GM23338 (cell line): ENCODE data around the gene FAP. TPM values are rescaled to one million over a fixed set of nuclear protein-coding genes. Genes with fewer than 3 reads are reported as not detected.

Experiments used
- ATAC-seq: fragments of 200-7000 bp; cut with Tn5 transposase; 3 replicates; pipeline ENCODE4 v1.9.1; 2020
- DNase-seq: peaks from one replicate; pipeline ENCODE4 v3.0.0-alpha.2; 2015; ENCODE audit warnings: low spot score
- H2AFZ ChIP-seq: fragments of 200-600 bp; sonication (generic); 2 replicates; pipeline ENCODE4 v1.8.0; 2016; ENCODE audit warnings: antibody characterized with exemption, mild to moderate bottlenecking, moderate library complexity
- H3F3A ChIP-seq: fragments of 200-600 bp; sonication (generic); replicated peaks from 2 replicates; pipeline ENCODE4 v1.8.0; 2017; ENCODE audit warnings: antibody characterized with exemption, mixed run types, low read depth
- H3K27ac ChIP-seq: fragments of 200-600 bp; sonication (generic); 2 replicates; pipeline ENCODE4 v1.6.1; 2016; ENCODE audit warnings: low read depth
- H3K27me3 ChIP-seq: fragments of 200-600 bp; sonication (generic); 2 replicates; pipeline ENCODE4 v1.8.0; 2016; ENCODE audit warnings: mild to moderate bottlenecking, mixed run types, moderate library complexity; ENCODE audit not compliant: insufficient read depth
- H3K36me3 ChIP-seq: fragments of 200-600 bp; sonication (generic); 2 replicates; pipeline ENCODE4 v1.8.0; 2016; ENCODE audit warnings: mild to moderate bottlenecking; ENCODE audit not compliant: insufficient read depth
- H3K4me1 ChIP-seq: fragments of 200-600 bp; sonication (generic); 2 replicates; pipeline ENCODE4 v1.8.0; 2016; ENCODE audit warnings: mild to moderate bottlenecking, moderate library complexity; ENCODE audit not compliant: insufficient read depth
- H3K4me2 ChIP-seq: fragments of 200-600 bp; sonication (generic); 2 replicates; pipeline ENCODE4 v1.7.1; 2017; ENCODE audit warnings: mixed run types
- H3K4me3 ChIP-seq: fragments of 200-600 bp; sonication (generic); 2 replicates; pipeline ENCODE4 v1.6.1; 2016; ENCODE audit warnings: mixed run types
- H3K79me2 ChIP-seq: fragments of 200-600 bp; sonication (generic); replicated peaks from 2 replicates; pipeline ENCODE4 v1.8.0; 2017; ENCODE audit warnings: mild to moderate bottlenecking; ENCODE audit not compliant: insufficient read depth
- H3K9me2 ChIP-seq: fragments of 200-600 bp; sonication (generic); 2 replicates; pipeline ENCODE4 v1.8.0; 2017; ENCODE audit not compliant: insufficient read depth
- H4K20me1 ChIP-seq: fragments of 200-600 bp; sonication (generic); replicated peaks from 2 replicates; pipeline ENCODE4 v1.8.0; 2017; ENCODE audit warnings: mild to moderate bottlenecking; ENCODE audit not compliant: insufficient read depth
- H3K27ac Mint-ChIP-seq: 2 replicates; pipeline ENCODE4 v1.8.0; 2020; ENCODE audit warnings: inconsistent platforms, mild to moderate bottlenecking, moderate library complexity, mixed read lengths
- H3K27me3 Mint-ChIP-seq: 3 replicates; pipeline ENCODE4 v1.8.0; 2022; ENCODE audit warnings: low read depth, mild to moderate bottlenecking, moderate library complexity, mixed read lengths, inconsistent platforms; ENCODE audit not compliant: insufficient read depth, poor library complexity
- H3K36me3 Mint-ChIP-seq: 3 replicates; pipeline ENCODE4 v1.8.0; 2021; ENCODE audit warnings: low read depth, mild to moderate bottlenecking, inconsistent platforms, moderate library complexity, mixed read lengths
- H3K4me1 Mint-ChIP-seq: 3 replicates; pipeline ENCODE4 v1.8.0; 2020; ENCODE audit warnings: mild to moderate bottlenecking, inconsistent platforms, mixed read lengths
- H3K4me3 Mint-ChIP-seq: 3 replicates; pipeline ENCODE4 v1.8.0; 2021; ENCODE audit warnings: moderate library complexity, mild to moderate bottlenecking, inconsistent platforms, mixed read lengths
- H3K9me3 Mint-ChIP-seq: 3 replicates; pipeline ENCODE4 v1.8.0; 2020; ENCODE audit warnings: moderate library complexity, mild to moderate bottlenecking, inconsistent platforms, mixed read lengths
- EZH2 ChIP-seq: fragments of 200-600 bp; sonication (generic); IDR thresholded peaks from one replicate; pipeline ENCODE4 v1.8.0; 2017; ENCODE audit warnings: antibody characterized with exemption, mild to moderate bottlenecking, low read depth; ENCODE audit not compliant: unreplicated experiment
- EZH2phosphoT487 ChIP-seq: fragments of 200-600 bp; sonication (generic); IDR thresholded peaks from one replicate; pipeline ENCODE4 v1.8.1; 2018; ENCODE audit warnings: antibody characterized with exemption; ENCODE audit not compliant: unreplicated experiment
- NANOG ChIP-seq: IDR thresholded peaks from 2 replicates; pipeline ENCODE4 v1.6.1; 2016; ENCODE audit warnings: antibody characterized with exemption, borderline replicate concordance
- POLR2AphosphoS5 ChIP-seq: IDR thresholded peaks from 2 replicates; pipeline ENCODE4 v1.6.1; 2016; ENCODE audit warnings: antibody characterized with exemption, low read depth
- STAT1 ChIP-seq: IDR thresholded peaks from one replicate; pipeline ENCODE4 v1.6.1; 2016; ENCODE audit warnings: antibody characterized with exemption; ENCODE audit not compliant: unreplicated experiment
- ZNF114 ChIP-seq: fragments of 250-450 bp; sonication (Bioruptor Pico); IDR thresholded peaks from 2 replicates; pipeline ENCODE4 v1.5.0; 2020; ENCODE audit warnings: mild to moderate bottlenecking, moderate library complexity
- polyA plus RNA-seq: library from polyadenylated mRNA; unstranded; fragments of >200 nt; fragmentation: Nextera tagmentation; extraction: Ambion mirVana; gene quantifications from 2 replicates; pipeline ENCODE4 v1.2.1, GENCODE V29; 2016
- total RNA-seq: library from RNA; depleted of rRNA; stranded (reverse); fragments of >200 nt; shearing (Covaris generic); gene quantifications from 2 replicates; pipeline ENCODE4 v1.2.3, GENCODE V29; 2014
- TF ChIP-seq, protein P1 (sequence below): fragments of 250-450 bp; sonication (Bioruptor Pico); IDR thresholded peaks from 2 replicates; pipeline ENCODE4 v1.5.0; 2020; ENCODE audit warnings: mild to moderate bottlenecking, moderate library complexity
- TF ChIP-seq, protein P2 (sequence below): IDR thresholded peaks from 2 replicates; pipeline ENCODE4 v1.6.1; 2016; ENCODE audit warnings: antibody characterized with exemption

Gene FAP
- total and polyA plus RNA-seq, 2 experiments from 2014 or later: not detected

DNA sequence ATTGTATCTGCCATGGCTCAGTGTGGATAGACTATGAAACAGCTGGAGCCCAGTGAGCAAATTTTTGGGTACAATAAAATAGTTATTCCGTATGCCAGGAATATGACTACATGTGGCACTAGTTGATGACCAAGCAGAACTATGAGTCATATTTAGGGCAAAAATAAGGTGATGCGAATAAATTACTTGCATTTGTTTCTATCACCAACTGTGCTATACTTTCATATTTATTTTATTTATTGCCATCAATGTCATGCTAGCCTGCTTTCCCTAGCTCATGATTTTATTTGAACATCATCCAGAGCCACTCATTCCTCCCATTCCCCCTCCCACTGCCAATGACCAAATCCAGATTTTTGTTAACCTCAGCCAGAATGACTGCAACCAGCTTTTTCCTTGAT, 13.3 kb upstream of the FAP start (continued):
- TF ChIP-seq, protein P1, sequence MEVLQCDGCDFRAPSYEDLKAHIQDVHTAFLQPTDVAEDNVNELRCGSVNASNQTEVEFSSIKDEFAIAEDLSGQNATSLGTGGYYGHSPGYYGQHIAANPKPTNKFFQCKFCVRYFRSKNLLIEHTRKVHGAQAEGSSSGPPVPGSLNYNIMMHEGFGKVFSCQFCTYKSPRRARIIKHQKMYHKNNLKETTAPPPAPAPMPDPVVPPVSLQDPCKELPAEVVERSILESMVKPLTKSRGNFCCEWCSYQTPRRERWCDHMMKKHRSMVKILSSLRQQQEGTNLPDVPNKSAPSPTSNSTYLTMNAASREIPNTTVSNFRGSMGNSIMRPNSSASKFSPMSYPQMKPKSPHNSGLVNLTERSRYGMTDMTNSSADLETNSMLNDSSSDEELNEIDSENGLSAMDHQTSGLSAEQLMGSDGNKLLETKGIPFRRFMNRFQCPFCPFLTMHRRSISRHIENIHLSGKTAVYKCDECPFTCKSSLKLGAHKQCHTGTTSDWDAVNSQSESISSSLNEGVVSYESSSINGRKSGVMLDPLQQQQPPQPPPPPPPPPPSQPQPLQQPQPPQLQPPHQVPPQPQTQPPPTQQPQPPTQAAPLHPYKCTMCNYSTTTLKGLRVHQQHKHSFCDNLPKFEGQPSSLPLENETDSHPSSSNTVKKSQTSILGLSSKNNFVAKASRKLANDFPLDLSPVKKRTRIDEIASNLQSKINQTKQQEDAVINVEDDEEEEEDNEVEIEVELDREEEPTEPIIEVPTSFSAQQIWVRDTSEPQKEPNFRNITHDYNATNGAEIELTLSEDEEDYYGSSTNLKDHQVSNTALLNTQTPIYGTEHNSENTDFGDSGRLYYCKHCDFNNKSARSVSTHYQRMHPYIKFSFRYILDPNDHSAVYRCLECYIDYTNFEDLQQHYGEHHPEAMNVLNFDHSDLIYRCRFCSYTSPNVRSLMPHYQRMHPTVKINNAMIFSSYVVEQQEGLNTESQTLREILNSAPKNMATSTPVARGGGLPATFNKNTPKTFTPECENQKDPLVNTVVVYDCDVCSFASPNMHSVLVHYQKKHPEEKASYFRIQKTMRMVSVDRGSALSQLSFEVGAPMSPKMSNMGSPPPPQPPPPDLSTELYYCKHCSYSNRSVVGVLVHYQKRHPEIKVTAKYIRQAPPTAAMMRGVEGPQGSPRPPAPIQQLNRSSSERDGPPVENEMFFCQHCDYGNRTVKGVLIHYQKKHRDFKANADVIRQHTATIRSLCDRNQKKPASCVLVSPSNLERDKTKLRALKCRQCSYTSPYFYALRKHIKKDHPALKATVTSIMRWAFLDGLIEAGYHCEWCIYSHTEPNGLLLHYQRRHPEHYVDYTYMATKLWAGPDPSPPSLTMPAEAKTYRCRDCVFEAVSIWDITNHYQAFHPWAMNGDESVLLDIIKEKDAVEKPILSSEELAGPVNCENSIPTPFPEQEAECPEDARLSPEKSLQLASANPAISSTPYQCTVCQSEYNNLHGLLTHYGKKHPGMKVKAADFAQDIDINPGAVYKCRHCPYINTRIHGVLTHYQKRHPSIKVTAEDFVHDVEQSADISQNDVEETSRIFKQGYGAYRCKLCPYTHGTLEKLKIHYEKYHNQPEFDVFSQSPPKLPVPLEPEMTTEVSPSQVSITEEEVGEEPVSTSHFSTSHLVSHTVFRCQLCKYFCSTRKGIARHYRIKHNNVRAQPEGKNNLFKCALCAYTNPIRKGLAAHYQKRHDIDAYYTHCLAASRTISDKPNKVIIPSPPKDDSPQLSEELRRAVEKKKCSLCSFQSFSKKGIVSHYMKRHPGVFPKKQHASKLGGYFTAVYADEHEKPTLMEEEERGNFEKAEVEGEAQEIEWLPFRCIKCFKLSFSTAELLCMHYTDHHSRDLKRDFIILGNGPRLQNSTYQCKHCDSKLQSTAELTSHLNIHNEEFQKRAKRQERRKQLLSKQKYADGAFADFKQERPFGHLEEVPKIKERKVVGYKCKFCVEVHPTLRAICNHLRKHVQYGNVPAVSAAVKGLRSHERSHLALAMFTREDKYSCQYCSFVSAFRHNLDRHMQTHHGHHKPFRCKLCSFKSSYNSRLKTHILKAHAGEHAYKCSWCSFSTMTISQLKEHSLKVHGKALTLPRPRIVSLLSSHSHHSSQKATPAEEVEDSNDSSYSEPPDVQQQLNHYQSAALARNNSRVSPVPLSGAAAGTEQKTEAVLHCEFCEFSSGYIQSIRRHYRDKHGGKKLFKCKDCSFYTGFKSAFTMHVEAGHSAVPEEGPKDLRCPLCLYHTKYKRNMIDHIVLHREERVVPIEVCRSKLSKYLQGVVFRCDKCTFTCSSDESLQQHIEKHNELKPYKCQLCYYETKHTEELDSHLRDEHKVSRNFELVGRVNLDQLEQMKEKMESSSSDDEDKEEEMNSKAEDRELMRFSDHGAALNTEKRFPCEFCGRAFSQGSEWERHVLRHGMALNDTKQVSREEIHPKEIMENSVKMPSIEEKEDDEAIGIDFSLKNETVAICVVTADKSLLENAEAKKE: no peak

DNA sequence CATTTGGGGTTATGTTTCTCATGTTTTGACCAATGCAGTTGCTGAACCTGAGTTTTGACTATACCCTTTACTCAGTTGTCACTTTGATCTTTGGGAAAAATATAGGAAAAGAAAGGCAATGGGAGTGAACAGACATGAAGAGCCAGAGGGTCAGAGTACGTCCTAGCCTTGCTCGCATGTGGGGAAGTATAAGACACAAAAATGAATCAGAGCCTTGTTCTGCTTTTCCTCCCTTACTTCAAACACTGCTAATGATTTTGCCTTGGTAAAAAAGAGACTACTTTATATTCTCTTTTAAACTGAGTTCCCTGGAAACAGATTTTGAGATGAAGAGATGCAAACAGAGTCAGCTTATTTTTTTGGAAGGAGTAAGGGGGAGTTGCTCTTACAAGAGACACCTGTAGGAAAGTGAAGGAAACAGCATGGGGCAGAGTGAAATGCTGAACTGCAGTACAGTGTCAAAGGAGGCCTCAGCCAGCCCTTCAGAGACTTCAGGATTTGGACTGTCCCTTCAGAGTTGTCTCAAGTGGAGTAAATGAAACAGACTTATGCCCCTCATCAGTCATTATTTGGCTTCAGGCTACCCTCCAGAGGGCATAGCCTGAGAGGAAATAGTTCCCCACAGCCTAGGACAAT, 11.1 kb upstream of the FAP start:
- Mint-ChIP-seq H3K9me3 (no peaks in the 10 kb centered on the region; the same call in 2 of the 3 replicates), H3K36me3 (no peaks in the 10 kb centered on the region), H3K27me3 (no peaks in the 10 kb centered on the region), H3K27ac (no peak overlapping the region), H3K4me1 (no peaks in the 10 kb centered on the region), H3K4me3 (no peak overlapping the region)
- no peaks in the 10 kb centered on the region for H4K20me1 ChIP-seq
- H3K9me2 ChIP-seq: no peaks in the 10 kb centered on the region
- no peak overlapping the region for H3K27ac ChIP-seq
- no peaks in the 10 kb centered on the region for H3K36me3 ChIP-seq
- no peak overlapping the region for H2AFZ ChIP-seq
- H3K4me3 ChIP-seq: no peak overlapping the region
- H3K27me3 ChIP-seq: no peaks in the 10 kb centered on the region
- H3K79me2 ChIP-seq: no peaks in the 10 kb centered on the region
- H3K4me2 ChIP-seq: no peak overlapping the region
- peak; percentile 8 for DNase-seq
- no peaks in the 10 kb centered on the region; the same call in 1 of the 2 replicates for H3K4me1 ChIP-seq
- no peaks in the 10 kb centered on the region for H3F3A ChIP-seq
- peak; percentile 56; the same call in 2 of the 3 replicates for ATAC-seq
- TF ChIP-seq NANOG: no peak
- TF ChIP-seq, protein P1: no peak
- no peak for TF ChIP-seq EZH2
- TF ChIP-seq, protein P2, sequence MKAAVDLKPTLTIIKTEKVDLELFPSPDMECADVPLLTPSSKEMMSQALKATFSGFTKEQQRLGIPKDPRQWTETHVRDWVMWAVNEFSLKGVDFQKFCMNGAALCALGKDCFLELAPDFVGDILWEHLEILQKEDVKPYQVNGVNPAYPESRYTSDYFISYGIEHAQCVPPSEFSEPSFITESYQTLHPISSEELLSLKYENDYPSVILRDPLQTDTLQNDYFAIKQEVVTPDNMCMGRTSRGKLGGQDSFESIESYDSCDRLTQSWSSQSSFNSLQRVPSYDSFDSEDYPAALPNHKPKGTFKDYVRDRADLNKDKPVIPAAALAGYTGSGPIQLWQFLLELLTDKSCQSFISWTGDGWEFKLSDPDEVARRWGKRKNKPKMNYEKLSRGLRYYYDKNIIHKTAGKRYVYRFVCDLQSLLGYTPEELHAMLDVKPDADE: no peak
- TF ChIP-seq POLR2AphosphoS5: no peak
- no peak for TF ChIP-seq ZNF114 (CRISPR knock-in tag)
- TF ChIP-seq EZH2phosphoT487: no peak
- no peak for TF ChIP-seq STAT1
